Right renal pelvis (tissue), 4 donors: ENCODE measurements around the gene IP6K2. TPM values are rescaled to one million over a fixed set of nuclear protein-coding genes. Genes with fewer than 3 reads are reported as not detected.
"Not testable (repeated sequence)": the region's sequence is repeated elsewhere in the genome, so short reads cannot be mapped to it uniquely, and the experiment has no call there.

Experiments used
- DNase-seq, 4 donors: peaks; one replicate each; pipeline ENCODE4 v3.0.0-alpha.2; 2013; ENCODE audit warnings: low read depth in 4 of 4, low spot score in 3 of 4, missing footprints in 1 of 4
- polyA plus RNA-seq, 4 donors: library from polyadenylated mRNA; unstranded; fragments of 120-200 nt; gene quantifications; one replicate each; pipeline ENCODE4 v1.2.1, GENCODE V29; 2013; ENCODE audit not compliant: insufficient read length in 4 of 4

IP6K2 gene
- polyA plus RNA-seq, 4 donors, result 183 to 280 (median 215) TPM

GRCh38 chr3:48733752-48734518, 16.9 kb upstream of the IP6K2 start:
- not testable (repeated sequence) for DNase-seq

- DNase-seq, result no peak
Observed at GRCh38 chr3:48727511-48727910, 10.5 kb upstream of the IP6K2 start.

- DNase-seq, result not testable (repeated sequence)
Observed at GRCh38 chr3:48725185-48725855, 8.3 kb upstream of the IP6K2 start.

- DNase-seq, result no peak
Observed at GRCh38 chr3:48723725-48724124, 6.7 kb upstream of the IP6K2 start.

- DNase-seq, result not testable (repeated sequence)
Observed at GRCh38 chr3:48723293-48723692, 6.3 kb upstream of the IP6K2 start.

- no peak for DNase-seq
Observed at GRCh38 chr3:48716508-48716981, 476 bp downstream of the IP6K2 start.

GRCh38 chr3:48715174-48715800, 1.7 kb downstream of the IP6K2 start:
- no peak for DNase-seq

GRCh38 chr3:48711727-48712126, 5.3 kb downstream of the IP6K2 start:
- no peak for DNase-seq

- DNase-seq, result no peak
Observed at GRCh38 chr3:48709051-48709461, 8.0 kb downstream of the IP6K2 start.

- DNase-seq, result no peak
Observed at GRCh38 chr3:48708481-48708889, 8.5 kb downstream of the IP6K2 start.

- DNase-seq, result no peak
Observed at GRCh38 chr3:48707157-48707556, 9.9 kb downstream of the IP6K2 start.

- no peak for DNase-seq
Observed at GRCh38 chr3:48702320-48702920, 14.6 kb downstream of the IP6K2 start.

GRCh38 chr3:48700731-48701405, 16.2 kb downstream of the IP6K2 start:
- DNase-seq, result no peak

- no peak for DNase-seq
Observed at GRCh38 chr3:48698891-48699290, 18.1 kb downstream of the IP6K2 start.

- DNase-seq, result no peak
Observed at GRCh38 chr3:48697952-48698351, 19.1 kb downstream of the IP6K2 start.

- DNase-seq, result no peak
Observed at GRCh38 chr3:48696601-48697000, 20.4 kb downstream of the IP6K2 start.

GRCh38 chr3:48696156-48696555, 20.9 kb downstream of the IP6K2 start:
- no peak for DNase-seq

GRCh38 chr3:48695393-48695753, 21.6 kb downstream of the IP6K2 start:
- DNase-seq, result no peak

- DNase-seq, result no peak
Observed at GRCh38 chr3:48694610-48695392, 22.2 kb downstream of the IP6K2 start.

- DNase-seq, result no peak
Observed at GRCh38 chr3:48693826-48694225, 23.2 kb downstream of the IP6K2 start.
